Measurements from ENCODE around the gene RPL7L1.
"Not testable (repeated sequence)": the region's sequence is repeated elsewhere in the genome, so short reads cannot be mapped to it uniquely, and the experiment has no call there.

The RPL7L1 gene

GRCh38 chr6:42885702-42886101 is 6.3 kb downstream of the RPL7L1 start:
- TF ChIP-seq POLR2A (IDR thresholded peaks at IDR 0.05; ENCODE audit: extremely low read depth, insufficient read length) (no peak), CTCF (IDR thresholded peaks at IDR 0.05; ENCODE audit: low read depth, low read length) (no peak), MYC (IDR thresholded peaks at IDR 0.05; ENCODE audit: low read depth, low read length) (no peak), MAX (IDR thresholded peaks at IDR 0.05; ENCODE audit: low read depth, low read length) (no peak)
- H3K4me3 ChIP-seq (ENCODE audit: low read depth, low read length) = no peak overlapping the region

GRCh38 chr6:42888201-42888600 is 8.8 kb downstream of the RPL7L1 start:
- DNase-seq (ENCODE audit: low read depth) = not testable (repeated sequence)

More at GRCh38 chr6:42885702-42886101, 6.3 kb downstream of the RPL7L1 start:
- no peak for DNase-seq (ENCODE audit: low read depth)

GRCh38 chr6:42889815-42890214 is 10.4 kb downstream of the RPL7L1 start:
- TF ChIP-seq MYC (IDR thresholded peaks at IDR 0.05; ENCODE audit: low read depth, low read length) (no peak), POLR2A (IDR thresholded peaks at IDR 0.05; ENCODE audit: extremely low read depth, insufficient read length) (no peak), CTCF (IDR thresholded peaks at IDR 0.05; ENCODE audit: low read depth, low read length) (no peak), MAX (IDR thresholded peaks at IDR 0.05; ENCODE audit: low read depth, low read length) (no peak)
- no peak for DNase-seq (ENCODE audit: low read depth)
- H3K4me3 ChIP-seq (ENCODE audit: low read depth, low read length) = peak overlapping the region; percentile 71

More at GRCh38 chr6:42888201-42888600, 8.8 kb downstream of the RPL7L1 start:
- H3K4me3 ChIP-seq (ENCODE audit: low read depth, low read length) = not testable (repeated sequence)

GRCh38 chr6:42890311-42891198 is 11.1 kb downstream of the RPL7L1 start:
- peak overlapping the region; percentile 71 for H3K4me3 ChIP-seq (ENCODE audit: low read depth, low read length)
- peak; percentile 99 for DNase-seq (ENCODE audit: low read depth)
- TF ChIP-seq MAX (IDR thresholded peaks at IDR 0.05; ENCODE audit: low read depth, low read length) = peak; percentile 60; the same call in 1 of the 2 replicates
- peak; percentile 63 for TF ChIP-seq MYC (IDR thresholded peaks at IDR 0.05; ENCODE audit: low read depth, low read length)
- TF ChIP-seq POLR2A (IDR thresholded peaks at IDR 0.05; ENCODE audit: extremely low read depth, insufficient read length) = peak; percentile 87
- TF ChIP-seq CTCF (IDR thresholded peaks at IDR 0.05; ENCODE audit: low read depth, low read length) = no peak

GRCh38 chr6:42891199-42891722 is 11.8 kb downstream of the RPL7L1 start:
- H3K4me3 ChIP-seq (ENCODE audit: low read depth, low read length) = peak overlapping the region; percentile 71
- no peak for DNase-seq (ENCODE audit: low read depth)
- no peak for TF ChIP-seq MAX (IDR thresholded peaks at IDR 0.05; ENCODE audit: low read depth, low read length)
- TF ChIP-seq CTCF (IDR thresholded peaks at IDR 0.05; ENCODE audit: low read depth, low read length) = no peak

- peak; percentile 88 for DNase-seq (ENCODE audit: low read depth)
- not testable (repeated sequence) for H3K4me3 ChIP-seq (ENCODE audit: low read depth, low read length)
Observed at GRCh38 chr6:42894041-42894828, 14.8 kb downstream of the RPL7L1 start.
